Right atrium auricular region (tissue), 2 donors: Measurements from ENCODE around the gene PROZ. TPM values are rescaled to one million over a fixed set of nuclear protein-coding genes. Genes with fewer than 3 reads are reported as not detected.
A peak's percentile ranks its signal among the peaks of the same experiment; 100 is the strongest.

Experiments
- DNase-seq: peaks from one replicate; pipeline ENCODE4 v3.0.0-alpha.2; 2019; ENCODE audit warnings: low spot score
- H3K27ac ChIP-seq, 2 donors: fragments of 200-600 bp; sonication (generic); 1 replicate in 1 of 2; 2 replicates in 1 of 2; pipeline ENCODE4 v1.5.1; 2016 to 2019
- H3K27me3 ChIP-seq, 2 donors: fragments of 200-600 bp; sonication (generic); one replicate each; pipeline versions ENCODE4 v1.5.1 to v1.6.0; 2017 to 2019
- H3K36me3 ChIP-seq: fragments of 200-600 bp; sonication (generic); one replicate; pipeline ENCODE4 v1.5.1; 2016
- H3K4me1 ChIP-seq, 2 donors: fragments of 200-600 bp; sonication (generic); one replicate each; pipeline versions ENCODE4 v1.5.1 to v1.6.0; 2017 to 2019
- H3K4me3 ChIP-seq, 2 donors: fragments of 200-600 bp; sonication (generic); 1 replicate in 1 of 2; 2 replicates in 1 of 2; pipeline ENCODE4 v1.5.1; 2017 to 2019; ENCODE audit warnings: mild to moderate bottlenecking in 1 of 2, moderate library complexity in 1 of 2
- H3K9me3 ChIP-seq, 2 donors: fragments of 200-600 bp; sonication (generic); one replicate each; pipeline ENCODE4 v1.5.1; 2019
- CTCF ChIP-seq, 2 donors: fragments of 200-600 bp; sonication (generic); IDR thresholded peaks; one replicate each; pipeline ENCODE4 v1.5.1; 2019; ENCODE audit warnings: antibody characterized with exemption in 2 of 2
- total RNA-seq, 2 donors: library from RNA; depleted of rRNA; stranded (reverse); fragments of >200 nt; gene quantifications; one replicate each; pipeline ENCODE4 v1.1.0, GENCODE V29; 2016

PROZ gene
- total RNA-seq, 2 donors from 2014 or later, result not detected

- Histone ChIP-seq H3K36me3 (no peaks in the 10 kb centered on the region), H3K4me1 (peaks cover 0 to 19% of the 10 kb centered on the region in 2 donors), H3K9me3 (no peaks in the 10 kb centered on the region), H3K27ac (no peak overlapping the region), H3K27me3 (no peaks in the 10 kb centered on the region), H3K4me3 (no peak overlapping the region)
- no peak for TF ChIP-seq CTCF (IDR thresholded peaks at IDR 0.05)
- peak; percentile 56 for DNase-seq
These were observed 9.4 kb upstream of the PROZ start for GRCh38 chr13:113148940-113149503.

- H3K27me3 ChIP-seq, result no peaks in the 10 kb centered on the region
- H3K36me3 ChIP-seq, result no peaks in the 10 kb centered on the region
- no peaks in the 10 kb centered on the region for H3K9me3 ChIP-seq
- DNase-seq, result peak; percentile 40
- no peak overlapping the region for H3K4me3 ChIP-seq
- no peak overlapping the region for H3K27ac ChIP-seq
- no peak for TF ChIP-seq CTCF (IDR thresholded peaks at IDR 0.05)
- H3K4me1 ChIP-seq, result peaks cover 0 to 23% of the 10 kb centered on the region in 2 donors
These were observed 8.5 kb upstream of the PROZ start for GRCh38 chr13:113149711-113150549.

GRCh38 chr13:113150550-113151365 is 7.7 kb upstream of the PROZ start:
- no peak for TF ChIP-seq CTCF (IDR thresholded peaks at IDR 0.05)
- H3K27me3 ChIP-seq, result no peaks in the 10 kb centered on the region
- DNase-seq, result peak; percentile 57

GRCh38 chr13:113151745-113152690 is 6.4 kb upstream of the PROZ start:
- DNase-seq, result peak; percentile 58
- peak overlapping the region; percentile 89 to 92 for H3K27ac ChIP-seq

More at GRCh38 chr13:113150550-113151365, 7.7 kb upstream of the PROZ start:
- Histone ChIP-seq H3K4me1 (peaks cover 0 to 23% of the 10 kb centered on the region in 2 donors), H3K4me3 (no peak overlapping the region), H3K9me3 (no peaks in the 10 kb centered on the region), H3K27ac (no peak overlapping the region), H3K36me3 (no peaks in the 10 kb centered on the region)

More at GRCh38 chr13:113151745-113152690, 6.4 kb upstream of the PROZ start:
- TF ChIP-seq CTCF (IDR thresholded peaks at IDR 0.05), result no peak
- H3K27me3 ChIP-seq, result no peaks in the 10 kb centered on the region
- H3K4me3 ChIP-seq, result peak overlapping the region; percentile 37 to 54
- H3K4me1 ChIP-seq, result peaks cover 0 to 23% of the 10 kb centered on the region in 2 donors
- no peaks in the 10 kb centered on the region for H3K9me3 ChIP-seq
- no peaks in the 10 kb centered on the region for H3K36me3 ChIP-seq
